Lung microvascular endothelial cell (primary cell): ENCODE measurements around the gene SPRING1. TPM values are rescaled to one million over a fixed set of nuclear protein-coding genes. Genes with fewer than 3 reads are reported as not detected.

Source experiments
- total RNA-seq: library from RNA; depleted of rRNA; stranded (reverse); fragments of >200 nt; gene quantifications from 2 replicates; pipeline ENCODE4 v1.2.1, GENCODE V29; 2014

The SPRING1 gene
- total RNA-seq, 1 donor from 2014 or later, result 24.4 TPM

Other genes starting within 250 kb of the SPRING1 start
- gene MAP1LC3B2, start 178.7 kb downstream of the SPRING1 start, total RNA-seq, result 0.40 and 0.65 TPM in 2 replicates
- gene RNFT2, start 246 bp upstream of the SPRING1 start, total RNA-seq, result 0.60 and 1.5 TPM in 2 replicates
- gene HRK, start 143.4 kb upstream of the SPRING1 start, total RNA-seq, result under 0.01 TPM in 1 of 2 replicates, not detected in the other
- gene FBXW8, start 172.9 kb upstream of the SPRING1 start, total RNA-seq, result 7.0 and 9.5 TPM in 2 replicates